Right lung (tissue), 5 donors: ENCODE data around the gene RIC3. TPM values are rescaled to one million over a fixed set of nuclear protein-coding genes. Genes with fewer than 3 reads are reported as not detected.
"Not testable (repeated sequence)": the region's sequence is repeated elsewhere in the genome, so short reads cannot be mapped to it uniquely, and the experiment has no call there.

ENCODE experiments used
- DNase-seq, 2 donors: peaks; one replicate each; pipeline ENCODE4 v3.0.0-alpha.2; 2013
- polyA plus RNA-seq, 5 donors: library from polyadenylated mRNA; unstranded; fragments of 120-200 nt; gene quantifications; one replicate each; pipeline versions ENCODE4 v1.2.1 to v1.2.3, GENCODE V29; 2013; ENCODE audit warnings: inconsistent platforms in 1 of 5, low replicate concordance in 1 of 5; ENCODE audit not compliant: insufficient read length in 5 of 5, insufficient read depth in 1 of 5

The RIC3 gene
- polyA plus RNA-seq, 5 donors: 1.9 to 3.7 (median 2.9) TPM

DNA sequence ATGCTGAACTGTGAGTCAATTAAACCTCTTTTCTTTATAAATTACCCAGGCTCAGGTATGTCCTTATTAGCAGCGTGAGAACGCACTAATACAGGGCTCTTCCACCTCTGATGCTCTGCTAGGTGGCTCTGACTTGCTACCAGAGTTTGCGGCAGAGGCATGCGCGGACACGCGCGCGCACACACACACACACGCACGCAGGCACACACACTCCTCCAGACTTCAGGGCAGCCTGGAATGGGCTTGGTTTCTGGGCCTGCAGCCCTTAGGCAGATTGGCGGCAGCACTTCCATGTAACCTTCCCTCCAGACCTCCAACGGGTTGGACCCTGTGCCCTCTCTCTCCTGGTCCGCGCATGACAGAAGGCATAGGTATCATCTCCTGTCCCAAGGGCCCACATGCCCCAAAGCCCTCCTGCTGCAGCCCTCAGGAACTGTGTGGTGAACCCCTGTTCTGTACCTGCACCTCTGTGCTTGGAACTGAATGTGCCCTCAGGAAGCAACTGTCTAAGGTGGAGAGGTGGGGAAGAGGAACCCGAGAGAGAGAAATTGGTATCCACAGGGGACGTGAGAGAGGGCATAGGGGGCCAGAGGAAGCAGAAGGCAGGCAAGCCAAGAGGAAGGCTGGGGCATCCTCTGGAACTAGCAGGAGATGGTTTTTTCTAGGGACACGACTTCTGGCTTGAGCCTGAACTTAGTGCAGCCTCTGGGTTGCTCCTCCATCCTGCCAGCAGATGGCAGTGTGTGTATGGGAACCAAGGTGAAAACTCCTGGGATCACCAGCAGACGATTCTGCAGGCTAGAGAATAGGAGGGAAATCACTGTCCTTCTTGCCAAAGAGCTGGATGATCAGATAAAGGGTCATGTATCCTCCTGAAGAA lies 23.4 kb upstream of the RIC3 start:
- peak; percentile 56 to 70 for DNase-seq

DNA sequence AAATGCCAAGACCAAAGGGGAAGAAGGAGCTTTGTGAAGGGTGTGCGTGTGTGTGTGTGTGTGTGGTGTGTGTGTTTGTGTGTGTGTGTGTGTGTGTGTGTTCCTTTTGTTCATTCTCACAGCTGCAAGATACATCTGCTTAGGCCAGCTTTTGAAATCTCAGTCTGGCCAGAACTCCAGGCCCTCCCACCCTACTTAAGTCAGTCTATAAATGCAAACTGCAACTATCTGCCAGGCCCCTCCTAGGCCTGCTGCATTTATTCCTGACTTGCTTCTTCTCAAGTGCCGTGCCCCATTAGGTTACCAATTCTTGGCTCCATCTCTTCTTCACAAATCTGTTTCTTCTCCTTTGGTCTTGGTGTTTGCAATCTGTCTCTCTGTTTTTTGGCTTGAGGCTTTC lies 21.6 kb upstream of the RIC3 start:
- no peak for DNase-seq

DNA sequence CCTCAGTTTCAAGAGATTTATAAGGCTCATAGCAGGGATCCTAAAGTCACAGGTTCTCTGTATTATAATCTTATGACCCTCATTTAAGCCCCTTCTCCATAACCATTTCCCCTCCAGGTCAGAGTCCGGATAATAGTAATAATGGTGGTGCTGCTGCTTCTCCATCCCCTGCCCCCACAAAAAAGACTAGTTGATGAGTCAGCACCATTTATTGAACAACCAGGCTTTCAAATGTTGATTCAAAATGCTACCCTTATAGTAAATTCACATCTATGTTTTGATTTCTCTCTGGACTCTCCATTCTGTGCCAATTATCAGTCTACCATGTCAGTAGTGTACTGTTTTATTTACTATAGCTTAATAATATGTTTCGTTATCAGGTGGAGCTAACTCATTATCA lies 17.6 kb upstream of the RIC3 start:
- DNase-seq: no peak

DNA sequence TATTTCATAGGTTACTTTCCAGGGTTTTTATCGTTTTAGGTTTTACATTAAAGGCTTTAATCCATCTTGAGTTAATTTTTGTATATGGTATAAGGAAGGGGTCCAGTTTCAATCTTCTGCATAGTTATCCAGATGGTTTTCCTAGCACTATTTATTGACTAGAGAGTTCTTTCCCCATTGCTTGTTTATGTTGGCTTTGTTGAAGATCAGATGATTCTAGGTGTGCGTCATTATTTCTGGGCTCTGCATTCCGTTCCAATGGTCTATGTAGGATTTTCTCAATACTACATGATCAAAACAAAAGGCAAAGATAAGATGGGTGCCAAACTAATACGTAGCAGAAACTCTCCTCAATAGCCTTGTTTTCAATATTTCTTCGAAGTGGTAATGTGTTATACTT lies 14.3 kb upstream of the RIC3 start:
- DNase-seq: no peak

DNA sequence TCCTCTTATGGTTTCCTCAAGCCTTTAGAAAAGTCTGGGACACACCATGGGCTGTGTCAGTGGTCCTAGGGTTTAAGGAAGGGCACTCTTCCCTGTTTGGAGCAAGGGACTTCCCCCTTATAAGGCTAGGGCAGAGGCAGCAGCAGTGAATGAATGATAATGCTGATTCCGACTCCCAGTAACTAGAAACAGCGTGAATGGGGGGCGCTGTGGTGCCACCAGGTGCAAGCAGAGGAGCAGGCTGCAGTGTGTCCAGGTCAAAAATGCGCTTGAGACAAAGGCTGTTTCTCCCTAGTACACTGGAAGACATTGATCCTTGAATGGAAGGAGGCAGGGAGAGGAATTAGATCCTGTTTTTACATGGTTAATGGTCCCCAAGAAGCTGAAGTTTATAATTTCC lies 11.6 kb upstream of the RIC3 start:
- DNase-seq: no peak

DNA sequence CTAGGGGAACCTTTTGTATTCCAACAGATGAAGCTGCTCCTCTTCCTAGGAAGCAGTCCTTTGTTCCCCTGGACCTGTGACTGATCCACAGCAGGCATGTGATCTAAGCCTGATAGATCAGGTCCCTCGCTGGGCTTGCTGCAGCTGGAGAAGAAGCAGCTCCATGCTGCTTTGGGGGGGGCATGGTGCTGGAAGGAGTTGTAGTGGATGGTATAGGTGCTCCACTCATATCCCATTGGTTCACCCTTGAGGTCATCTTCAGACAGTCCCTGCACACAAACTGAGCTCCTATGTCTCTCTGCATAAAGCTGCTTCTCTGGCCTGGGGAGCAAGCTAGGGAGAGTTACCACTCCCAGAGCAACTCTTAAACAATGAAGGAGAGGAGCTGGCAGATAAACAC lies 9.5 kb upstream of the RIC3 start:
- no peak for DNase-seq

DNA sequence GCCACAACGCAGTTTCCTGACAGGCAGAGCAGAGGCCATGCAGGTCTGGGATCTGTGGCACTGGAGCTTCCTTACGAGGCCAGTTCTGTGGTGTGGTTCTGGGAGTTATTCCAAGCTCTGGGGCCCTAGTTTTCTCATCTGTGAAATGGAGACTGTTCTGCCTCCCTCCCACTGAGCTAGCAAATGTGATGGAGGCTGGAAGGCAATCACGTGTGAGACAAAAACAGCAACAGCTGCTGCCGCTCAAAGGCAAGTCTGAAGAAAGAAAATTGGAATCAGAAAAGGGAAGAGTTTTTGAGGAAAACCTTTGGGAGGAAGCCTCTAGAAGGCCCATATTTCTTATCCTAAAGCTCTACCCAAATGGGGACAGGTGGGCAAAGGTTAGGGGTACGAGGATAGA lies 8.3 kb upstream of the RIC3 start:
- no peak for DNase-seq

DNA sequence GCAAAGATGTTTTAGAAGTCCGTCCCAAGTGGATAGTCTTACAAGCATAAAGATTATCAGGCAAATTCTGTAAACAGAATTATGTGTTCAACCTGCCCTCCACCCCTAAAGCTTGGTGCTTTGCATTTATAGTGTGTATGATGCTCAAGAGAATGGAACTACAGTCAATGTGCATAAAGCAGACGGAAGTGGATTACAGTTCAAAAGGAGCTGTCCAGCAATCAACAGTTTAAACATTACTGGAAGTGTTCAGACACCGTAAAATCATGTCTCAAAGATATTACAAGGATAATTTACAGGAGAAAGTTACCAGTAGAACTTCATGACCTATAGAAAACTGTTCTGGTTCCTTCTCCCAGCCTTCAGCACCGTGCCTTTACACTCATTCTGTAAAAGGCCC lies 1.0 kb downstream of the RIC3 start:
- no peak for DNase-seq

DNA sequence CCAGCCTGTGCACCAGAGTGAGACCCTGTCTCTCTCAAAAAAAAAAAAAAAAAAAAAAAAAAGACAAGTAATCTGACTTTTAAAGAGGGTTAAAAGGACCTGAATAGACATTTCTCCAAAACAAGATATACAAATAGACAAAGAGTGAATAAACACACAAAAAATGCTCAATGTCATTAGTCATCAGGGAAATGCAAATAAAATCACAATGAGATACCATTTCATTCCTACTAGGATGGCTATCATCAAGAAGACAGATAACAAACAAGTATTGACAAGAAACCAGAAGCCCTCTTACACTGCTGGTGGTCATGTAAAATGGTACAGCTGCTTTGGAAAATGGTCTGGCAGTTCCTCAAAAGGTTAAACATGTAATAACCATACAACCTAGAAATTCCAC lies 4.1 kb downstream of the RIC3 start:
- no peak for DNase-seq

DNA sequence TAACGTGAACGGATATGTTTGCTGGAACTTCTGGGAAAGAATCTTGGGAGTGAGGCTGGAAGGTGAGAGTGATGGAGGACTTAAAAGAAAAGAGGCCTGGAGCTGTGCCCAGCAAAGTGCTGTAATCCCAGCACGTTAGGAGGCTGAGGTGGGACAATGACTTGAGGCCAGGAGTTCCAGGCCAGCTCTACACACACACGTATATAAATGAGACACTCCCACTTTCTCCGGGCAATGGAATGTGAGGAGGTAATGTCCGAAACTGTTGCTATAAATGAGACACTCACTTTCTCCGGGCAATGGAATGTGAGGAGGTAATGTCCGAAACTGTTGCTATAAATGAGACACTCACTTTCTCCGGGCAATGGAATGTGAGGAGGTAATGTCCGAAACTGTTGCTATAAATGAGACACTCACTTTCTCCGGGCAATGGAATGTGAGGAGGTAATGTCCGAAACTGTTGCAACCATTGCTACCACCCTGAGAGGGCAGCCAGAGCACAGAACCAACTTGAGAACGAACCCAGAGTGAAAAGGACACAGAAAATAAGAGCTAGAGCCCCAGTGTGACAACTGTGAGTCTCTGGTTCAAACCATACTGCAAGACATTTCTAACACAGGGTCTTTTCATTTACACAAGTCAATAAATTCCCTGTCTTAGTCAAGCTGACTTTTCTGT lies 7.1 kb downstream of the RIC3 start:
- DNase-seq: not testable (repeated sequence)

DNA sequence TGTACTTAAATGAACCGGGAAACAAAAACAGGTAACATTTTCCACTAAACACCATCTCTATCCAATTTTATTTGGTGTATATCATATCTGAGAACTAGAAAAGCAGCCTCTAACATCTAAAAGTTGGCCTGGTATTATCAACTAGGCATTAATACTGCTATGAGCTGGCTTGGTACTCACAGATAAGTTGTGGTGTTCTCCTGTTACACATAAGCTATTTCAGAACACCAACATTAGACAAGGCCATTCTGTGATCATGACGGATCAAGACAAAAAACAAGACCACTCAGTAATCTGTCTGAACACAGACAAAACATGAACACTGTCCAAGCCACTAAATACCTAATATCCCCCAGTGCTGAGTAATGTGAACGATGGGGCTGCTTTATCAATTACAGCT lies 11.9 kb downstream of the RIC3 start:
- DNase-seq: no peak

DNA sequence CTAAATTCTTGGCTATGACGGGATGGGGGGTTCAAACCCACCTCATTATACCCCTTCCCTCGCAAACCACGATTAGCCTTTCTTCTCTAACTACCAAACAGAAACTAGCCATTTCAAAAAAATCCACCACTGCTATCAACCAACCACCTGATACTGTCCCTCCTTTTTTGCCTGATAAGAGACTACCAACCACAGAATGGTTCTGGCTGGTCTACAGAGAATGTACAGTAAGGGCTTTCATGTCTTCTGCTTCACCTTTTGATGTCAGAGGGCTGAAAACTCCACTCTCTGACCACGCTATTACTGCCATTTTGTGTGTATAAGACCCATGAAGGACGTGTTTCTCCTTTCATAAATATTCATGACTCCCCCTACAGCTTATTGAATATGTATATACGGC lies 19.1 kb downstream of the RIC3 start:
- DNase-seq: no peak

DNA sequence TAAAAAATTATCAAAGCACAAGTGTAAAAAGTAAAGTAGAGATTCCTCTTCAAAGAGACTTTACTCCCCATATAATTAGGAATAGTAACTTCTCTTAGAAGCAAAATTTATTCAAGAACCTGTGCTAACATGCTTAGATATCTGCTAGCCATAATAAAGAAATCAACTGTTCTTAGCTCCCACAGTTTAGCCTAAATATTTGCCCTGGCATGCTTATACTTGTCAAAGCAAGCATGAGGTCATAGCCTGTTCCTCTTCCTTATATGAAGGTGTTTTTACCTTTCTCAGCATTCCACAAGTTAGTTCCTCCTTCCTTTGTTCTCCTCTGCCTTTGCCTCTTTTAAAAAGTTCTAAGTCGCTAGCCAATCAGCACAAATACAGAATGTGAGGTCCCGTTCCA lies 30.3 kb downstream of the RIC3 start:
- DNase-seq: no peak

DNA sequence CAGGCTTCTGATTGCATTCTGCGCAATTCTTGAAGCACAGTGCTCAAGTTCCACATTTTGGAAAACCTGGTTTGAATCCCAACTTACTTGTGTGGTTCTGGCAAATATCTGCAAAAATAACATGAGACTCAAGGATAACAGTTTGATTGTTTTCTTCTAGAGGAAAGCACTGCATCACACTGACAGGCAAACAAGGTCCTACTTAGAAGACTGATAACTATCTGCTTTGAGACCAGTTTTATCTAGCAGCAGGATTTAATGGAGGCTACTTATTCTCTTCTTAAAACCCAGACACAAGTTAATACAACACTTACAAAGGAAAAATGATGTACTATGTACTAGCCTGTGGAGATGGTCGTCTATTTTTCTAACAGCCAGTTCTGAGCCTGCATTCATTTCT lies 41.4 kb downstream of the RIC3 start:
- DNase-seq: no peak

DNA sequence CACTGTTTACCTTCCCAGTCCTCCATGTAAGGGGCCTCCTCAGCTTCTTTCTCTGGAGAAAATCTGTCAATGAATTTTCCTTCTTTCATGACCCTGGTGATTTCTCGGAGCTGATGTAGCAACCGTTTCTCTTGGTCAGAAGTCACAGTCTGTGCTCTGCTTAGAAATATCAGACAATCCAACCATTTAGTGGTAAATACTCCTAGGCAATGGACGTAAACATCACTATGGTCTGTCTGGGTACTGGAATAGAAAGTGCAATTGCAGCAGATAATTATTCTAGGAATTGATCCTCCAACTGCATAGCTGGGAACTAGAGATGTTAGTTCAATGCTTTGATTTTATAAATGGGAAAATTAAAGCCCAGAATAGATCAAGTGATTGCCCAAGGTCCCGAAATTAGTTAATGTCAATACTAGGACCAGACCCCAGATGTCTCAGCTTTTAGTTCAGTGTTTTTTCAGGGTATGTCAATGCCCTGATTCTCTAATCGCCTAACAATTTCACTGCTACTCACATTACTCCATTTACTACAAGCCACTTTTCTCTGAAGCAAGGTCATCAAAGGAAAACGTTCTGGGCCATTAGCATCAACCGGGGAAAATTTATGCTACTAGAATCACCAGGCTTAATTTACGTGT lies 42.1 kb downstream of the RIC3 start:
- DNase-seq: no peak

DNA sequence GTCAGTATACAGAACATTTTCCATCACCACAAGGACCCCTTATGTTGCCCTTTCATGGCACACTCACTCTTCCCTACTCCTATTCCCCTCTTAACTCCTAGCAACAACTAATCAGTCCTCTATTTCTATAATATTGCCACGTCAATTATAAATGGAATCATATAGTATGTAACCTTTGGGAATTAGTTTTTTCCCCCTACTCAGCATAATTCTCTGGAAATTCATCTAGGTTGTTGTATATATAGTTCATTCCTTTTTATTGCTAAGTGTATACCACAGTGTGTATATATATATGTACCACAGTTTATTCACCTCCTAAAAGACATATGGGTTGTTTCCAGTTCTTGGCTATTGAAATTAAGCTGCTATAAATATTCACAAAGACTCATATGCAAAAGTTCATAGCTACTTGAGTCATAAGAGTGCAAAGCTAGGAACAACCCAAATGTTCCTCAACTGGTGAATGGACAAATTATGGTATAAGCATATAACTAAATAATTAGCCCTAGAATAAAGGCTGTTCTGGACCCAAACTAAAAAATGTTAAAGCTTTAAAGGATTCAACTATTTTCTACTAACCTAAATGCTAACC lies 46.6 kb downstream of the RIC3 start:
- DNase-seq: no peak

DNA sequence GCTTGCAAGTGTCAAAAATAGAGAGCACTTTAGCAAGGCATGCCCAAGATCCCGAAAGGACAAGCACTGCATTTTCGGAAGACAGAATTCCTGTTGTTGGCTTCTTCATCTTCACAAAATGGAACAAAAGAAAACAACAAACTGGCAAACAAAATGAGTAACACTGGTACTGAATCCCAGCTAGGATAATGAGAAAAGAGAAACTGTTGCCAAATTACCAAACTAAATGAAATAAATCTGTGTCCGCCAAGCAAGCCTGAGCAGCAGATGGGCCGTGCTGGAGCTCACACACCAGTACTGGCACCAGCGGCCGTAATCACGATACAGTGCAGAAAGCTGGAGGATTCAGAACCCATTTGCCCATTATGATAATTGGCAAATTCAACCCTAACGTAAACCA lies 57.2 kb downstream of the RIC3 start:
- DNase-seq: no peak

DNA sequence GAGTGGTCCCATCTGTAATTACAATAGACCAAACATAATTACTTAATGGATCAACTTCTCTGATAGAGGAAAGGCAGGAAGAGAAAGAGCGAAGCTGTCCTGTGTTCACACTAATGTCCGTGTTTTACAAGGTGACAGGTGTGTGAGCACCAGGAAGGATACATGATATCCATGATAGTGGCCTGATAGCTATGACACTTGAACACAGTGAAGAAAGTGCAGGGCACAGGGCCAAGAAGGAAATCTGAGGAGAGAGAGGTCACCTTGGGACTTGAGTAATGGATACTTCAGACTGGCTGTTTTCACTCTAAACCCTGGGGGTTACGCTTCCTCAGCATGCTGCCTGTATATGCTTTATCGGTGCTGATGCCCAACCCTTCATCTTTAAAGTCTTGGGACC lies 58.4 kb downstream of the RIC3 start:
- no peak for DNase-seq

DNA sequence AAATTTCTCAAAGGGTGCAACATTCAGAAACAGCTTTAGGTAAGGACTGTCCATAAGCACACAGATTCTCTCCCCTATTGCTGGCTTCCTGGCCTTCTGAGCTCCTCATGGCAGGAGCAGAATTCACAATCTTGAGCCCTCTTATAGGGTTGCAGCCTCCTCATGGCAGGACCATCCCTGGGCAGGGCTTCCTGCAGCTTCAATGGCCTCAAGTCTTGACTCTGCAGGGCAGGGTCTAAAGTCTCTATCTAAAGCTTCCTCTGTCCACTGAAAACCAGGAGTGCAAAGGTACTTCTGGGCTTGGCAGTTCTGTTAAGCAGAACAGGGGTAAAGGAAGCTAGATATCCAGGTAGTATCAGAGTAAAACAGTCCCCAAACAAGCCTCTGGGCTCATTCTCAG lies 59.1 kb downstream of the RIC3 start:
- no peak for DNase-seq

DNA sequence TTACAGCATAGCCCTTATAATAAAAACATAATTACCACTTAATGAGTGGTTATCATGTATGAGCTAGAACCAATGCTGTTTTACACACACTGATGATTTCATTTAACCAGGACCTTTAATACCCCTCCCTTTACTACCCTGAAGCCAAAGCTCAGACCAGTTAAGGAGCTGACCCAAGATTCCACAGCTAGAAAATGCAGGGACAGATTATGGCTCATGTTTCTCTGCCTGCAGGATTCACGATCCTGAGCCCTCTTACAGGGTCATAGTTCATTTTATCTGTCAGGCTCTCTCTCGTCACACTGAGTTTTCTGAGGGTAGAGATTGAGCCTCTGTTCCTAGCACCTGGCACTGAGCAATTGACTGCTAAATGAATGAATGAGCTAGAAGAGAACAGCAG lies 60.4 kb downstream of the RIC3 start:
- no peak for DNase-seq

DNA sequence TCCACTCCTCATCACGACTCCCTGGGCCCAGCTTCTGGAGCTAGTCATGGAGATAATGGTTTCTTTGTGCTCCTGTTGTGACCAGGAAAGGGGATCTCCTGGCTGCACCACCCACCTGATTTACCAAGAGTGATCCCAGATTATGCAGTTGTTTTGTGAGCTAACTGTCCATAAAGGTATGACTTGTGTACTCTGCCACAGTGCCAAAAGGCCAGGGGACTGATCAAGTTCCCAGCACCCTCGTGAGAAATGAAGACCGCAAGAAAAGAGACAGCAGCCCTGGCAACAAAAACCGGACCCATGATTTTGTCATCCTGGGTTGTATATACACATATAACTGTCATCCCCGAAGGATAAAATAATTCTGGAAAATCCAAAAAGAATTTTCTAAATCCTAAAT lies 61.2 kb downstream of the RIC3 start:
- DNase-seq: no peak

DNA sequence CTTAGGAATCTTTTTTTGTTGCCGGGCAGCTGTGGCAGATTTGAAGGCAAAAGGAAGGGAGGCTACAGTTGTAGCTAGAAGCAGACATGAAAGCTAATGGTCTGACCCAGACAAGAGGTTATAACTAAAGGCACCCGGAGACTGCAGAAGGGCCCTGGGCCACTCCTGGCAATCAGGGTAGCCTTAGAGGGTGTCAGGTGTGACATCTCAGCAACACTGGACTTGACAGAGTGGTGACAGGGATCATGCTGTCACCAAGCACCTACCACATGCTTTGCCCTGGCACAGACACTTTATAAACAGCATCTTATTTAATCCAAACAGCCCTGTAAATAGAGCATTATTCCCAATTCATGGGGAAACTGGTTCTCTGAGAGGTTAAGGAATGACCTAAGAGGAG lies 62.1 kb downstream of the RIC3 start:
- no peak for DNase-seq

DNA sequence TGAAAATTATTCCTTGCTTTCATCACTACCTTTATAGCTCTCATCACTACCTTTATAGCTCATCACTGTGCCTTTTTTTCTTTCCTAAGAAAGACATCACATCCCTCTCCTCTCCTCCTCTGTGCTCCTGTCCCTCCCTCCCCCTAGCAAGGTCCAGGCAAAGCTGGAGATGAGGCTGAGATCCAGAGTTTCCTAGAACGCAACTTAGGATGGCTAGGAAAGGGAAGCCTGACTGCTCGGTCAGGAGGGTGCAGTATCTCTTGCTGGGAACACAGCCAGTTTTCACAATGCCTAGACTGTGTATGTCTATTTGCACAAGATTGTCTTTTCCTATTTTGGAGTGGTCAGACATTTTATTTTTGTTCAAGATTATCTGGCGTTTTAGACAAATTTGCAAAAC lies 63.2 kb downstream of the RIC3 start:
- DNase-seq: no peak
